ENCODE data around the gene ITFG2. TPM values are rescaled to one million over a fixed set of nuclear protein-coding genes. Genes with fewer than 3 reads are reported as not detected.

ITFG2 gene
- 17.3 and 19.8 TPM in 2 replicates for total RNA-seq (2014; rRNA removed; shearing (Covaris generic))
- polyA plus RNA-seq (2016; fragmentation: Nextera tagmentation; extraction: Ambion mirVana) = 32.6 and 41.2 TPM in 2 replicates
- long read RNA-seq, transcript ITFG2-201 (12 exons, 2,361 nt) = major isoform, 9 of 15 reads
- long read RNA-seq, partial matches to known transcripts = 0 of 15 reads
- long read RNA-seq, other reads (novel, unspliced or antisense) = 3 of 15 reads

- peaks cover 8% of the 10 kb centered on the region for H3K36me3 Mint-ChIP-seq (ENCODE audit: low read depth)
- H3K4me1 ChIP-seq (ENCODE audit: insufficient read depth) = no peaks in the 10 kb centered on the region
- no peaks in the 10 kb centered on the region; the same call in 1 of the 2 replicates for H3F3A ChIP-seq (replicated peaks; ENCODE audit: low read depth)
- peak within 1 kb of the TSS; percentile 100 for H3K27ac Mint-ChIP-seq
- H3K27me3 Mint-ChIP-seq (ENCODE audit: insufficient read depth, low read depth, poor library complexity) = peaks cover 6% of the 10 kb centered on the region
- H3K9me2 ChIP-seq (ENCODE audit: insufficient read depth) = no peaks in the 10 kb centered on the region
- no peaks in the 10 kb centered on the region for H3K9me3 Mint-ChIP-seq
- 0 out of 2 replicates have a peak, but pooled peaks cover under 1% of the 10 kb centered on the region for H3K36me3 ChIP-seq (ENCODE audit: insufficient read depth)
- TF ChIP-seq EZH2 (IDR thresholded peaks at IDR 0.05; ENCODE audit: low read depth, unreplicated experiment) = no peak
- TF ChIP-seq POLR2AphosphoS5 (IDR thresholded peaks at IDR 0.05; ENCODE audit: low read depth) = peak; percentile 99
- TF ChIP-seq, protein P1, sequence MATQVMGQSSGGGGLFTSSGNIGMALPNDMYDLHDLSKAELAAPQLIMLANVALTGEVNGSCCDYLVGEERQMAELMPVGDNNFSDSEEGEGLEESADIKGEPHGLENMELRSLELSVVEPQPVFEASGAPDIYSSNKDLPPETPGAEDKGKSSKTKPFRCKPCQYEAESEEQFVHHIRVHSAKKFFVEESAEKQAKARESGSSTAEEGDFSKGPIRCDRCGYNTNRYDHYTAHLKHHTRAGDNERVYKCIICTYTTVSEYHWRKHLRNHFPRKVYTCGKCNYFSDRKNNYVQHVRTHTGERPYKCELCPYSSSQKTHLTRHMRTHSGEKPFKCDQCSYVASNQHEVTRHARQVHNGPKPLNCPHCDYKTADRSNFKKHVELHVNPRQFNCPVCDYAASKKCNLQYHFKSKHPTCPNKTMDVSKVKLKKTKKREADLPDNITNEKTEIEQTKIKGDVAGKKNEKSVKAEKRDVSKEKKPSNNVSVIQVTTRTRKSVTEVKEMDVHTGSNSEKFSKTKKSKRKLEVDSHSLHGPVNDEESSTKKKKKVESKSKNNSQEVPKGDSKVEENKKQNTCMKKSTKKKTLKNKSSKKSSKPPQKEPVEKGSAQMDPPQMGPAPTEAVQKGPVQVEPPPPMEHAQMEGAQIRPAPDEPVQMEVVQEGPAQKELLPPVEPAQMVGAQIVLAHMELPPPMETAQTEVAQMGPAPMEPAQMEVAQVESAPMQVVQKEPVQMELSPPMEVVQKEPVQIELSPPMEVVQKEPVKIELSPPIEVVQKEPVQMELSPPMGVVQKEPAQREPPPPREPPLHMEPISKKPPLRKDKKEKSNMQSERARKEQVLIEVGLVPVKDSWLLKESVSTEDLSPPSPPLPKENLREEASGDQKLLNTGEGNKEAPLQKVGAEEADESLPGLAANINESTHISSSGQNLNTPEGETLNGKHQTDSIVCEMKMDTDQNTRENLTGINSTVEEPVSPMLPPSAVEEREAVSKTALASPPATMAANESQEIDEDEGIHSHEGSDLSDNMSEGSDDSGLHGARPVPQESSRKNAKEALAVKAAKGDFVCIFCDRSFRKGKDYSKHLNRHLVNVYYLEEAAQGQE (IDR thresholded peaks at IDR 0.05; ENCODE audit: unreplicated experiment) = no peak
- no peak for TF ChIP-seq CTCF (conservative IDR thresholded peaks at IDR 0.05; ENCODE audit: low read depth in 2 of 2)
- peak; percentile 77; the same call in 1 of the 2 replicates for TF ChIP-seq ETS1 (IDR thresholded peaks at IDR 0.05)
- TF ChIP-seq STAT1 (IDR thresholded peaks at IDR 0.05; ENCODE audit: unreplicated experiment) = no peak
- no peak for TF ChIP-seq NANOG (IDR thresholded peaks at IDR 0.05; ENCODE audit: borderline replicate concordance)
- TF ChIP-seq JUNB (IDR thresholded peaks at IDR 0.05; ENCODE audit: unreplicated experiment) = no peak
- no peak for TF ChIP-seq EZH2phosphoT487 (IDR thresholded peaks at IDR 0.05; ENCODE audit: unreplicated experiment)
- TF ChIP-seq, protein P2, sequence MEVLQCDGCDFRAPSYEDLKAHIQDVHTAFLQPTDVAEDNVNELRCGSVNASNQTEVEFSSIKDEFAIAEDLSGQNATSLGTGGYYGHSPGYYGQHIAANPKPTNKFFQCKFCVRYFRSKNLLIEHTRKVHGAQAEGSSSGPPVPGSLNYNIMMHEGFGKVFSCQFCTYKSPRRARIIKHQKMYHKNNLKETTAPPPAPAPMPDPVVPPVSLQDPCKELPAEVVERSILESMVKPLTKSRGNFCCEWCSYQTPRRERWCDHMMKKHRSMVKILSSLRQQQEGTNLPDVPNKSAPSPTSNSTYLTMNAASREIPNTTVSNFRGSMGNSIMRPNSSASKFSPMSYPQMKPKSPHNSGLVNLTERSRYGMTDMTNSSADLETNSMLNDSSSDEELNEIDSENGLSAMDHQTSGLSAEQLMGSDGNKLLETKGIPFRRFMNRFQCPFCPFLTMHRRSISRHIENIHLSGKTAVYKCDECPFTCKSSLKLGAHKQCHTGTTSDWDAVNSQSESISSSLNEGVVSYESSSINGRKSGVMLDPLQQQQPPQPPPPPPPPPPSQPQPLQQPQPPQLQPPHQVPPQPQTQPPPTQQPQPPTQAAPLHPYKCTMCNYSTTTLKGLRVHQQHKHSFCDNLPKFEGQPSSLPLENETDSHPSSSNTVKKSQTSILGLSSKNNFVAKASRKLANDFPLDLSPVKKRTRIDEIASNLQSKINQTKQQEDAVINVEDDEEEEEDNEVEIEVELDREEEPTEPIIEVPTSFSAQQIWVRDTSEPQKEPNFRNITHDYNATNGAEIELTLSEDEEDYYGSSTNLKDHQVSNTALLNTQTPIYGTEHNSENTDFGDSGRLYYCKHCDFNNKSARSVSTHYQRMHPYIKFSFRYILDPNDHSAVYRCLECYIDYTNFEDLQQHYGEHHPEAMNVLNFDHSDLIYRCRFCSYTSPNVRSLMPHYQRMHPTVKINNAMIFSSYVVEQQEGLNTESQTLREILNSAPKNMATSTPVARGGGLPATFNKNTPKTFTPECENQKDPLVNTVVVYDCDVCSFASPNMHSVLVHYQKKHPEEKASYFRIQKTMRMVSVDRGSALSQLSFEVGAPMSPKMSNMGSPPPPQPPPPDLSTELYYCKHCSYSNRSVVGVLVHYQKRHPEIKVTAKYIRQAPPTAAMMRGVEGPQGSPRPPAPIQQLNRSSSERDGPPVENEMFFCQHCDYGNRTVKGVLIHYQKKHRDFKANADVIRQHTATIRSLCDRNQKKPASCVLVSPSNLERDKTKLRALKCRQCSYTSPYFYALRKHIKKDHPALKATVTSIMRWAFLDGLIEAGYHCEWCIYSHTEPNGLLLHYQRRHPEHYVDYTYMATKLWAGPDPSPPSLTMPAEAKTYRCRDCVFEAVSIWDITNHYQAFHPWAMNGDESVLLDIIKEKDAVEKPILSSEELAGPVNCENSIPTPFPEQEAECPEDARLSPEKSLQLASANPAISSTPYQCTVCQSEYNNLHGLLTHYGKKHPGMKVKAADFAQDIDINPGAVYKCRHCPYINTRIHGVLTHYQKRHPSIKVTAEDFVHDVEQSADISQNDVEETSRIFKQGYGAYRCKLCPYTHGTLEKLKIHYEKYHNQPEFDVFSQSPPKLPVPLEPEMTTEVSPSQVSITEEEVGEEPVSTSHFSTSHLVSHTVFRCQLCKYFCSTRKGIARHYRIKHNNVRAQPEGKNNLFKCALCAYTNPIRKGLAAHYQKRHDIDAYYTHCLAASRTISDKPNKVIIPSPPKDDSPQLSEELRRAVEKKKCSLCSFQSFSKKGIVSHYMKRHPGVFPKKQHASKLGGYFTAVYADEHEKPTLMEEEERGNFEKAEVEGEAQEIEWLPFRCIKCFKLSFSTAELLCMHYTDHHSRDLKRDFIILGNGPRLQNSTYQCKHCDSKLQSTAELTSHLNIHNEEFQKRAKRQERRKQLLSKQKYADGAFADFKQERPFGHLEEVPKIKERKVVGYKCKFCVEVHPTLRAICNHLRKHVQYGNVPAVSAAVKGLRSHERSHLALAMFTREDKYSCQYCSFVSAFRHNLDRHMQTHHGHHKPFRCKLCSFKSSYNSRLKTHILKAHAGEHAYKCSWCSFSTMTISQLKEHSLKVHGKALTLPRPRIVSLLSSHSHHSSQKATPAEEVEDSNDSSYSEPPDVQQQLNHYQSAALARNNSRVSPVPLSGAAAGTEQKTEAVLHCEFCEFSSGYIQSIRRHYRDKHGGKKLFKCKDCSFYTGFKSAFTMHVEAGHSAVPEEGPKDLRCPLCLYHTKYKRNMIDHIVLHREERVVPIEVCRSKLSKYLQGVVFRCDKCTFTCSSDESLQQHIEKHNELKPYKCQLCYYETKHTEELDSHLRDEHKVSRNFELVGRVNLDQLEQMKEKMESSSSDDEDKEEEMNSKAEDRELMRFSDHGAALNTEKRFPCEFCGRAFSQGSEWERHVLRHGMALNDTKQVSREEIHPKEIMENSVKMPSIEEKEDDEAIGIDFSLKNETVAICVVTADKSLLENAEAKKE (CRISPR knock-in tag; IDR thresholded peaks at IDR 0.05) = no peak
- peak; percentile 87 for TF ChIP-seq CREB1 (CRISPR knock-in tag; IDR thresholded peaks at IDR 0.05; ENCODE audit: low read depth)
- H4K20me1 ChIP-seq (replicated peaks; ENCODE audit: insufficient read depth) = no peaks in the 10 kb centered on the region
- H3K27ac ChIP-seq (ENCODE audit: low read depth) = peak within 1 kb of the TSS; percentile 64
- peak within 1 kb of the TSS; percentile 60 for H3K4me3 ChIP-seq
- H2AFZ ChIP-seq = no peak within 1 kb of the TSS; the same call in 1 of the 2 replicates
- ATAC-seq (peak; percentile 96), DNase-seq (ENCODE audit: low spot score) (peak; percentile 100)
- peaks cover 12% of the 10 kb centered on the region for H3K4me1 Mint-ChIP-seq
- peaks cover 31% of the 10 kb centered on the region for H3K79me2 ChIP-seq (replicated peaks; ENCODE audit: insufficient read depth)
- H3K4me2 ChIP-seq = peak within 1 kb of the TSS; percentile 88
- H3K4me3 Mint-ChIP-seq = peak within 1 kb of the TSS; percentile 100
- no peaks in the 10 kb centered on the region for H3K27me3 ChIP-seq (ENCODE audit: insufficient read depth)
Measured at GRCh38 chr12:2812290-2813213, at the start of gene ITFG2. TSS of gene ITFG2 (plus strand) at chr12:2812668. CDS start at chr12:2812761, 93 bp downstream.

Measured in GM23338 (cell line).